Neural cell (in vitro differentiated cells): ENCODE data around the gene RUVBL1.

Source experiments
- CTCF ChIP-seq: fragments of 450-650 bp; IDR thresholded peaks from 2 replicates; pipeline ENCODE4 v1.5.1; 2014; ENCODE audit warnings: antibody characterized with exemption, mild to moderate bottlenecking, moderate library complexity; ENCODE audit not compliant: poor library complexity, severe bottlenecking
- EP300 ChIP-seq: fragments of 450-650 bp; conservative IDR thresholded peaks from 2 replicates; pipeline ENCODE4 v1.6.1; 2014; ENCODE audit warnings: antibody characterized with exemption, mild to moderate bottlenecking, moderate library complexity; ENCODE audit not compliant: poor library complexity, severe bottlenecking

DNA sequence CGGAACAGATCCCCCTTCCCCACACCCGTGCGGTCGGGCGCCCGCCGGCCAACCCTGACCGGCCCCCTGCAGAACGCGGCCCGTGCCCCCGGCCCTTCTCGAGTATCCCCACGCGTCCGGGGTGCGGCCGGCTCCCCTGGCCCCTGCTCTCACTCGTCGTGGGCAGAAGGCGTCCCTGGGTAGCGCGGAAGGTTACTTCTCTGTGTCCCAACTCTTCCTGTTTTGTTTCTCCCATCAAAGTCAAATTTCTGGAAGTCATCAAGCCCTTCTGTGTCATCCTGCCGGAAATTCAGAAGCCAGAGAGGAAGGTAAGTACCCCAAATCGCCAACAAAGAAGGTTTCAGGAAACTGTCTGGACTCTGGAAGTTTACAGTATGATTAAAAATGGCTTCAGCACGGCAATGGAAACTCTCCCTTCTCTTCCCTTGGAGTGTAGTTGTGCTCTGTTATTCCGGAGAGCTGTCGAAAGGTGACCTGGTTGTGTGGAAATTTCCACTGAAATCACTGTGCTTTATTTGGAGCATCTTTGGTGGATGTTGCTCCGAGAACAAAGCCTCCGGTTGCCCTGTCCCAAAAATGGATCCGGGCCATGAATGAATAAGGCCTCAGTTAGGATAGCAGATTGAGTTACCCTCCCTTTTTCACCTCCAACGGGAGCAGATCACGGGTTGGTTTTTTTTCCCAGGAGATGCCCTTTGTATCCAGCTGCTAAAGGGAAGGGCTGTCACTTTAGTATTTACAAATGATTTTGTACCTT lies 70.8 kb downstream of the RUVBL1 start:
- TF ChIP-seq CTCF (no peak), EP300 (no peak)
